ENCODE data around the gene ANXA2. TPM values are rescaled to one million over a fixed set of nuclear protein-coding genes. Genes with fewer than 3 reads are reported as not detected.
"Not testable (repeated sequence)": the region's sequence is repeated elsewhere in the genome, so short reads cannot be mapped to it uniquely, and the experiment has no call there.

ANXA2 gene
- total RNA-seq, 2 experiments from 2014 or later = 26.5 to 43.4 TPM

DNA sequence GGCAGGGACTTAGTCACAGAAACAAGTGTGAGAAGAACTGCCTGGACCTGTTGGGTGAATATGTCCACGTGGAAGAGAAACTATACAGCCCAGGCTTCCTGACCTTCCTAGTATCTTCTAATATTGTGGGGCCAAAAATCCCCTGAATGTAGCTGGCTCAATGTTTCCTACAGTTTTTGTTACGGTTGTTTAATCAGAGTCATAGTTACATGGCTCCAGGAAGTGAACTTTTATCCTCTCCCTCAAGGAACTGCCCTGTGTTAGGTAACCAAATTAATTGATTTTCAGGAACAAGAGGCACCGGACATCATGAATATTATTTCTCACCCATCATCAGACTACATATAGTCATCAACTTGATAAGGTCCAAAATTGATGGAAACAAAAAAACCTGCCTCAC lies 59.0 kb downstream of the ANXA2 start:
- Histone ChIP-seq H3K4me3 (ENCODE audit: low read depth, low read length, poor library complexity, severe bottlenecking) (no peak overlapping the region), H3K4me1 (ENCODE audit: insufficient read depth, low read length, poor library complexity, severe bottlenecking) (no peaks in the 10 kb centered on the region), H4K20me1 (ENCODE audit: insufficient read depth, low read length) (no peaks in the 10 kb centered on the region), H2AFZ (ENCODE audit: low read length) (no peak overlapping the region), H3K36me3 (ENCODE audit: insufficient read depth, low read length) (no peaks in the 10 kb centered on the region), H3K27ac (ENCODE audit: low read depth, low read length, poor library complexity, severe bottlenecking) (no peak overlapping the region), H3K4me2 (ENCODE audit: low read length) (no peak overlapping the region), H3K79me2 (ENCODE audit: insufficient read depth, low read depth, low read length) (no peaks in the 10 kb centered on the region), H3K9me3 (ENCODE audit: low read length) (no peaks in the 10 kb centered on the region), H3K9me2 (ENCODE audit: insufficient read depth, low read length) (no peaks in the 10 kb centered on the region)
- ChIA-PET CTCF (ENCODE audit: unreplicated experiment) (no interaction called here), POLR2A (no interaction called here)
- no peak for TF ChIP-seq EZH2phosphoT487 (IDR thresholded peaks at IDR 0.05; ENCODE audit: borderline replicate concordance, low read depth, low read length)
- TF ChIP-seq, protein P1, sequence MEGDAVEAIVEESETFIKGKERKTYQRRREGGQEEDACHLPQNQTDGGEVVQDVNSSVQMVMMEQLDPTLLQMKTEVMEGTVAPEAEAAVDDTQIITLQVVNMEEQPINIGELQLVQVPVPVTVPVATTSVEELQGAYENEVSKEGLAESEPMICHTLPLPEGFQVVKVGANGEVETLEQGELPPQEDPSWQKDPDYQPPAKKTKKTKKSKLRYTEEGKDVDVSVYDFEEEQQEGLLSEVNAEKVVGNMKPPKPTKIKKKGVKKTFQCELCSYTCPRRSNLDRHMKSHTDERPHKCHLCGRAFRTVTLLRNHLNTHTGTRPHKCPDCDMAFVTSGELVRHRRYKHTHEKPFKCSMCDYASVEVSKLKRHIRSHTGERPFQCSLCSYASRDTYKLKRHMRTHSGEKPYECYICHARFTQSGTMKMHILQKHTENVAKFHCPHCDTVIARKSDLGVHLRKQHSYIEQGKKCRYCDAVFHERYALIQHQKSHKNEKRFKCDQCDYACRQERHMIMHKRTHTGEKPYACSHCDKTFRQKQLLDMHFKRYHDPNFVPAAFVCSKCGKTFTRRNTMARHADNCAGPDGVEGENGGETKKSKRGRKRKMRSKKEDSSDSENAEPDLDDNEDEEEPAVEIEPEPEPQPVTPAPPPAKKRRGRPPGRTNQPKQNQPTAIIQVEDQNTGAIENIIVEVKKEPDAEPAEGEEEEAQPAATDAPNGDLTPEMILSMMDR (conservative IDR thresholded peaks at IDR 0.05; ENCODE audit: low read length) = no peak
- BruUV-seq (replicated peaks) = no TSS peak
- no peak for DNase-seq (ENCODE audit: low spot score)
- intact Hi-C loops (cut with micrococcal nuclease; ENCODE audit: unreplicated experiment) = no loop called here

DNA sequence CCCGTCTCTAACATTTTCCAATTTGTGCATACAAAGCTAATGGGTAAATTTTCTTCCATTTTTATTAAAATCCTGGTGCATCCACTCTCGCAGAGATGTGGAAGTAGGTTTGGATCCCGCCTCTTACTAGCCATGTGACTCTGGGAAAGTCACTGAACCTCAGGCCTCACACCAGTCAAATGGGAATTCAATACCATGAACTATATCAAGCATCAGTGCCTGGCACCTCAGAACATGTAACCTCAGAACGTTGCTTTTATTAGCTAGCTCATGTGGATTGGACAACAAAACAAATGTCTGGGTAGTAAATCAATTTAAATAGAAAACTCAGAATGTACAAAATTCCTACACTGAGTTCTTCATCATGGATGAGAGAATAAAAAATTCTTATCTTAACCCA lies 60.7 kb downstream of the ANXA2 start:
- no peak for DNase-seq (ENCODE audit: low spot score)
- POLR2A ChIA-PET = no interaction called here
- no peak for TF ChIP-seq EZH2phosphoT487 (IDR thresholded peaks at IDR 0.05; ENCODE audit: borderline replicate concordance, low read depth, low read length)
- TF ChIP-seq, protein P1 (conservative IDR thresholded peaks at IDR 0.05; ENCODE audit: low read length) = no peak
- no peaks in the 10 kb centered on the region for H3K79me2 ChIP-seq (ENCODE audit: insufficient read depth, low read depth, low read length)
- no peak overlapping the region for H3K27ac ChIP-seq (ENCODE audit: low read depth, low read length, poor library complexity, severe bottlenecking)
- CTCF ChIA-PET (ENCODE audit: unreplicated experiment) = no interaction called here
- H3K4me1 ChIP-seq (ENCODE audit: insufficient read depth, low read length, poor library complexity, severe bottlenecking) = no peaks in the 10 kb centered on the region
- H3K4me3 ChIP-seq (ENCODE audit: low read depth, low read length, poor library complexity, severe bottlenecking) = no peak overlapping the region
- H2AFZ ChIP-seq (ENCODE audit: low read length) = no peak overlapping the region
- no TSS peak for BruUV-seq (replicated peaks)
- H3K4me2 ChIP-seq (ENCODE audit: low read length) = no peak overlapping the region
- H3K9me2 ChIP-seq (ENCODE audit: insufficient read depth, low read length) = no peaks in the 10 kb centered on the region
- no peaks in the 10 kb centered on the region for H3K36me3 ChIP-seq (ENCODE audit: insufficient read depth, low read length)
- intact Hi-C loops (cut with micrococcal nuclease; ENCODE audit: unreplicated experiment) = no loop called here
- no peaks in the 10 kb centered on the region for H3K9me3 ChIP-seq (ENCODE audit: low read length)
- H4K20me1 ChIP-seq (ENCODE audit: insufficient read depth, low read length) = no peaks in the 10 kb centered on the region

DNA sequence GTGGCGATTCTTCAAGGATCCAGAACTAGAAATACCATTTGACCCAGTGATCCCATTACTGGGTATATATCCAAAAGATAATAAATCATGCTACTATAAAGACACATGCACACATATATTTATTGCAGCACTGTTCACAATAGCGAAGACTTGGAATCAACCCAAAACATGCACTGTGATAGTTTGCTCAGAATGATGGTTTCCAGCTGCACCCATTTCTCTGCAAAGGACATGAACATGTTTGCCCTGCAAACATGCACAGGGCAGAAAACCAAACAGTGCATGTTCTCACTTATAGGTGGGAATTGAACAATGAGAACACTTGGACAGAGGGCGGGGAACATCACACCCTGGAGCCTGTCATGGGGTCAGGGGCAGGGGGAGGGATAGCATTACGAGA lies 62.5 kb downstream of the ANXA2 start:
- H3K9me3 ChIP-seq (ENCODE audit: low read length); H3K79me2 ChIP-seq (ENCODE audit: insufficient read depth, low read depth, low read length); DNase-seq (ENCODE audit: low spot score); H3K4me3 ChIP-seq (ENCODE audit: low read depth, low read length, poor library complexity, severe bottlenecking); H2AFZ ChIP-seq (ENCODE audit: low read length); BruUV-seq (replicated peaks); H4K20me1 ChIP-seq (ENCODE audit: insufficient read depth, low read length); H3K27ac ChIP-seq (ENCODE audit: low read depth, low read length, poor library complexity, severe bottlenecking); CTCF ChIA-PET (ENCODE audit: unreplicated experiment); H3K9me2 ChIP-seq (ENCODE audit: insufficient read depth, low read length); H3K4me1 ChIP-seq (ENCODE audit: insufficient read depth, low read length, poor library complexity, severe bottlenecking); H3K36me3 ChIP-seq (ENCODE audit: insufficient read depth, low read length); H3K4me2 ChIP-seq (ENCODE audit: low read length); POLR2A ChIA-PET; intact Hi-C loops (cut with micrococcal nuclease; ENCODE audit: unreplicated experiment): not testable (repeated sequence)
